ENCODE measurements around the gene KCNJ8.

GRCh38 chr12:21773263-21773741 is 1.2 kb downstream of the KCNJ8 start:
- TF ChIP-seq POLR2AphosphoS5 (IDR thresholded peaks at IDR 0.05; ENCODE audit: low read depth, low read length), result no peak
- TF ChIP-seq, protein P1, sequence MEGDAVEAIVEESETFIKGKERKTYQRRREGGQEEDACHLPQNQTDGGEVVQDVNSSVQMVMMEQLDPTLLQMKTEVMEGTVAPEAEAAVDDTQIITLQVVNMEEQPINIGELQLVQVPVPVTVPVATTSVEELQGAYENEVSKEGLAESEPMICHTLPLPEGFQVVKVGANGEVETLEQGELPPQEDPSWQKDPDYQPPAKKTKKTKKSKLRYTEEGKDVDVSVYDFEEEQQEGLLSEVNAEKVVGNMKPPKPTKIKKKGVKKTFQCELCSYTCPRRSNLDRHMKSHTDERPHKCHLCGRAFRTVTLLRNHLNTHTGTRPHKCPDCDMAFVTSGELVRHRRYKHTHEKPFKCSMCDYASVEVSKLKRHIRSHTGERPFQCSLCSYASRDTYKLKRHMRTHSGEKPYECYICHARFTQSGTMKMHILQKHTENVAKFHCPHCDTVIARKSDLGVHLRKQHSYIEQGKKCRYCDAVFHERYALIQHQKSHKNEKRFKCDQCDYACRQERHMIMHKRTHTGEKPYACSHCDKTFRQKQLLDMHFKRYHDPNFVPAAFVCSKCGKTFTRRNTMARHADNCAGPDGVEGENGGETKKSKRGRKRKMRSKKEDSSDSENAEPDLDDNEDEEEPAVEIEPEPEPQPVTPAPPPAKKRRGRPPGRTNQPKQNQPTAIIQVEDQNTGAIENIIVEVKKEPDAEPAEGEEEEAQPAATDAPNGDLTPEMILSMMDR (IDR thresholded peaks at IDR 0.05), result peak; percentile 14; the same call in 1 of the 2 replicates
